ENCODE measurements around the gene ZBTB8B.
A peak's percentile ranks its signal among the peaks of the same experiment; 100 is the strongest.
"Not testable (repeated sequence)": the region's sequence is repeated elsewhere in the genome, so short reads cannot be mapped to it uniquely, and the experiment has no call there.

Gene ZBTB8B

DNA sequence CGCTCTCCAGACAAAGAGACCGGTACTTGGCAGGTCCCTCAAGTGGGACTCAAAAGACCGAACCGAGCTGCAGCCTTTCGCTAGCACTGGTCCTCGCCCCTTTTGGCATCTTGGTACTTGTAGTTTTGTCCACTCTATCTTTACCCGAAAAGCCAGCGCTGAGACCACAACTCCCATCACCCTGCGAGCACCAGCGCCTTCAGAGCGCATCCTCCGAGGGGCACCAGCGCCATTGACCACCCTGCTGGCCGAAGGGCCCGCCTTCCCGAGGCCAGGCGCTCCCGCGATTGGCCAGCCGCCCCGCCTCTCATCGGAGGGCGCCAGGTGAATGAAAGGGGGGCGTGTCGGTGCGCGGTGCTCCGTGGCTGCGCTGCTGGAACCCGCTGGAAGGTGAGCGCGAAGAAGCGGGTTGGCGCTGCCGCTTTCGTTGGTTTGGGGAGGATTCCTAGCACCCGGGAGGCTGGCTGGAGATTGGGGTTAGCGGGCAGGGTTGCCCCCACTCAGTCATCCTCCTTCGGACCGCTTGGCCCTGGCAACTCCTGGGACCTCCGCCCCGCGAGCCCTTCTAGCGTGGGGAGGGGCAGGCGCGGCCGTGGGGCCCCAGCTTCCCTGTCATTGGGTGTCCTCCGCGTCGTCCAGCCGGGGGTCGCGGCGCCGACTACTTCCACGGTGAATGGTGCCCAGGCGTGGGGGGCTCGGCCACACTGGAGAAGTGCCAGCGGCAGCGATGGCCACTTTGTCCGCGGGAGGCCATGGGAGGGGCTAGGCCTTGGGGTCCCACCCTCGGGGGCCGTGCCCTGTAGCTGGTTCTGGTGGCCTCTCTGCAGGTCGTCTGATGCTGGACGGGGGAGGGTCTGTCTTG lies at the start of gene ZBTB8B:
Gene ZBTB8B (plus strand): TSS at position 357 of the 862 bp plus-strand sequence. CDS start 5,553 bp downstream, outside the sequence.
- FAIRE-seq, result peak; percentile 69

DNA sequence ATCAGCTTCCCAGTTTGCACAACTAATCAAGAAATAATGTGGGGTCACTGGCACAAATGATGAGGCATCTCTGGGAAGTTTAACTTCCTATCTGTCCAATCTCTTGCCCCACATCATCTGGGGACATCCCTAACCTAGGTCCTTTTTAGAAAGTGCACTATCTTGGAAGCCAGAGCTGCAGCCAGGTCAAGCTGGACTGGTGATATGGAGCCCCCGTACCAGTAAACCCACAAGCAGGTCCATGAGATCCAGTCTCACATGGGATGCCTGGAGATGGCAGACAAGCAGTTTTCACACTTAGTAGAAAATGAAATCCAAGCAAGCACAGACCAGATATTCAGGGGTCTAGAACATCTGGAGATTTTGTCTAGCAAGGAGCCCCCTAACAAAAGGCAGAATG lies 43.1 kb upstream of the ZBTB8B start:
- no peak for FAIRE-seq

DNA sequence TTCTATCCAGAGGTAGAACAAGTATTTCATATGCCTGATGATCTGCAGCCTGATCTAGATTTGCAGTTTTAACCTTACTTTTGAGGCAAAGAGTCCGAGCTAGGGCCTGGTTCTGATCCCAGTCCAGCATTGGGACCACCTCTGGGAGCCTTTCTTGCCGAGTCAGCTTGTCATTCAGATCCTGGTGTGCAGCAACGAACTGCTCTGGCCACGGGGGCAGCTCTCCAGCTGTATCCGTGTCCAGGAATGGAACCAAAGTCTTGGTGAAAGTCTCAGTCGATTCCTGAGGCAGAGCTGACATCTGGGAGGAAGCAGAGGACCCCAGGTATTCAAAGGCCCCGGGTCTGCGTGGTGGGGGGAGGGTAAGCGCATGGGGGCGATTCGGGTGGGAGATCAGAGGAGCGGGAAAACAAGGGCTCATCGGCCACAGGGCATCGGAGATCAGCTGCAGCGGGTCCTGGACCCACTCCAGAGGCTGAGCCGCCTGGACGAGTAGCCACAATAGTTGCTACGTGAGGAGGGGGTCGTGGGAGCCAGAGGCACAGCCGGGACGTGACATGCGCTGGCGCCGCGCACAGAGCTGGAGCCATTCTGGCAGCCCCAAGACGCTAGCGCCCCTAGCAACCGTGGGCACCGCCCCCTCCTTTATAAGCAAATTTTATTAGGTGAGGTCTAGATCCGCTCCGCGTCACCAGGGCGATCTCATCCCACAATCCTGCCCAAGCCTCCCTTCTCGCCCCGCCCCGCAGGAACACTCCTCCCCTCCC lies 38.2 kb upstream of the ZBTB8B start:
- no peak for FAIRE-seq

DNA sequence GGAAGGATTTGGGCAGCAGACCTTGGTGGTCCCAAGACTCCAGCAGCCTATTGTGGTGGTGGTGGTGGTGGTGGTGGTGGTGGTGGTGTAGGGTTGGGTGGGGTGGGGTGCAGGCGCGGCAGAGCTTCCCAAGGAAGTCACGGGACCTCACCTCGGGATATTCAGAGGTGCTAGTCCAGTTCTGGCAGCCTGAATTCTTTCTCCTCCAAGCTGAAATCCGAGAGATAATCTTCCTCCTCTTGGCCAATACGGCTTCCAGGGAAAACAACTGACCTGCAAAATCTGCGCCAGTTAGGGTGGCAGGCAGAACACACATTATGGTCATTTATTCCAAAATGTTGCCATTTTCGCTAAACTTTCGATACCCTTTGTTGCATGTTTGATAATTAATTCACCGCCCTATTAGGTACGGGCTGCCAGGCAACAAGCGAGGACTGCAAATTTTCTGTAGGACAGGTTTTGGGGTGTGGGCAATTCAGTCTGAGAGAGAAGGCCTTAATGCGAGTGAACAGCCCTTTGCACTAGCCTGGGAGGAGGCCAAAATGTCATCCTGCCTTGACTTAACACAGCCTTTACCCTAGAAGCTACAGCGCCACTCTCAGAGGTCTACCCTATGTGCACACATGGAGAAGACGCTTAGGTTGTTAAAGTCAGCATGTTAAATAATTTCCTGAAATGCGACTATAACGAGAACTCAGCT lies 37.5 kb upstream of the ZBTB8B start:
- no peak for FAIRE-seq

DNA sequence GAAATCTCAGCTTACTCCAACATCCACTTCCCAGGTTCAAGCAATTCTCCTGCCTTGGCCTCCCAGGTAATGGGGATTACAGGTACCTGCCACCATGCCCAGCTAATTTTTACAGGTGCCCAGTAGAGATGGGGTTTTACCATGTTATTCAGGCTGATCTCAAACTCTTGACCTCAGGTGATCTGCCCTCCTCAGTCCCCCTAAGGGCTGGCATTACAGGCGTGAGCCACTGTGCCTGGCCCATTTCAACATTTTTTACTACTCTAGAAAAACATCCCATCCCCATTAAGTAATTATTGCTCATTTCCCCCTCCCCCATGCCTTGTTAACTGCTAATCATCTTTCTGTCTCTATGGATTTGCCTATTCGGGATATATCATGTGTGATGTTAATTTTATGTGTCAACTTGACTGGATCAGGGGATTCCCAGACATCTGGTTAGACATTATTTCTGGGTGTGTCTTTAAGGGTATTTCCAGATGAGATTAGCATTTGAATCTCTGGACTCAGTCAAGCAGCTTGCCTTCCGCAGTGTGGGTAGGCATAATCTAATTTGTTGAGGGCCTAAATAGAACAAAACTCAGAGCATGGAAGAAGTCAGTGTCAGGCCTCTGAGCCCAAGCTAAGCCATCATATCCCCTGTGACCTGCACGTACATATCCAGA lies 33.0 kb upstream of the ZBTB8B start:
- FAIRE-seq, result no peak

DNA sequence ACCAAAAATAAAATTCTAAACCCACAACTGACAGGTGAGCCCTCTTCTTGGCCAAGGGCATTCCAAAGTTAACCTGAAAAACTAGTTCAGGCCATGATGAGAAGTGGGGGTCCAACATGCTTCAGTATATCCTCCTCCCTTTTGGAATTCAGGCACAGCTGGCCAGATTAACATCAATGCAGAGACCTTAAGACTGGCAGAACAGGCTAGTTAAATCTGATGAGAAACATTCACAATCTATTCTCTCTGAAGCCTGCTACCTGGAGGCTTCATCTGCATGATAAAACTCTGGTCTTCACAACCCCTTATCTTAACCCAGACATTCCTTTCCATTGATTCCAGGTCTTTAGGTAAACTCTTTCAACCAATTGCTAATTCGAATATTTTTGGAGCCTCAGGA lies 26.7 kb upstream of the ZBTB8B start:
- no peak for FAIRE-seq

DNA sequence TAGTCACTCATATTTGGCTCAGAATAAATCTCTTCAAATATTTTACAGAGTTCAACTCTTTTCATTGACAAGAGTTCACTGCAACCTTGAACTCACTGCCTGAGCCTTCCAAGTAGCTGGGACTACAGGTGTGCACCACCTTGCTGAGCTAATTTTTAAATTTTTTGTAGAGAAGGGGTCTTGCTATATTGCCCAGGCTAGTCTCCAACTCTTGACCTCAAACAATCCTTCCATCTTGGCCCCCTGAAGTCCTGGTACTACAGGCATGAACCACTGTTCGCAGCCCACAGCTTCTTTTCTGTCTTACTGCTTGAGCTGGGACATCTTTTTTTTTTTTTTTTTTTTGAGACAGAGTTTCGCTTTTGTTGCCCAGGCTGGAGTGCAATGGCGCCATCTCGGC lies 26.1 kb upstream of the ZBTB8B start:
- not testable (repeated sequence) for FAIRE-seq

DNA sequence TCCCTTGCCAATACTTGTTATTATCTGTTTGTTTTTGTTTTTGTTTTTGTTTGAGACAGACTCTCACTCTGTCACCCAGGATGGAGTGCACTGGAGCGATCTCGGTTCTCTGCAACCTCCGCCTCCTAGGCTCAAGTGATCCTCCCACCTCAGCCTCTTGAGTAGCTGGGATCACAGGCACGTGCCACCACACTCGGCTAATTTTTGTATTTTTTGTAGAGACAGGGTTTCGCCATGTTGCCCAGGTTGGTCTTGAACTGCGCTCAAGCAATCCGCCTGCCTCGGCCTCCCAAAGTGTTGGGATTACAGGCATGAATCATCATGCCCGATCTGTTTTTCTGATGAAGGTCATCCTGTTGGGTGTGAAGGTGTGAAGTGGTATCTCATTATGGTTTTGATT lies 23.4 kb upstream of the ZBTB8B start:
- not testable (repeated sequence) for FAIRE-seq

DNA sequence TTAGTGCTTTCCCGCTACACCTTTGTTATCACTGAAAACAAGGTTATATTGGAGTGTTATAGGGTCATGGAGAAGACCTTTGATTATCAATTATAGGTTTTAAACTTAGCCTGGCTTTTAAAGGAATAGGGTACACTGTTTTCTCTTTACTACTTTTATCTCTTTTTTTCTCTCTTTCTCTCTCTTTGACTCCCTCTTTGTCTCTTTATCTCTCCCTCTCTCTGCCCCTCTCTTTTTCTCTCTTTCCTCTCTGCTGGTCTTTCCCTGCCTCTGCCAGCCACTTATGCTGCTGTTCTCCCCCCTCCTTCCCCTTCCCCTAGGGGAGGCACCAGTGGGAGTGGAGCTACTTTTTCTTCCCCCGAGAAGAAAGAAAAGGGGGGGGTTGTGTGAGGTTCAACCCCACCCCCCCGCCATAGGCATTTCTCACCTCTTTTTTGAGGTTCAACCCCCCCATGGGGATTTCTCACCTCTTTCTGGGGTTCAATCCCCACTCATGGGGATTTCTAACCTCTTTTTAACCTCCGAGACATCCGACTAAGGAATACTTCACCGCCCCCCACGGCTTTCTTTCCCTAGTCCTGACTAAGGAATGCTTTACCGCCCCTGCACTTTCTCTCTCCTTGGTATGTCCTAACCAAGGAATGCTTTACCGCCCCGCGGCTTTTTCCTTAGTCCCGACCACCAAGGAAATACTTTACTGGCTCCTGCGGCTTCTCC lies 17.2 kb upstream of the ZBTB8B start:
- no peak for FAIRE-seq

DNA sequence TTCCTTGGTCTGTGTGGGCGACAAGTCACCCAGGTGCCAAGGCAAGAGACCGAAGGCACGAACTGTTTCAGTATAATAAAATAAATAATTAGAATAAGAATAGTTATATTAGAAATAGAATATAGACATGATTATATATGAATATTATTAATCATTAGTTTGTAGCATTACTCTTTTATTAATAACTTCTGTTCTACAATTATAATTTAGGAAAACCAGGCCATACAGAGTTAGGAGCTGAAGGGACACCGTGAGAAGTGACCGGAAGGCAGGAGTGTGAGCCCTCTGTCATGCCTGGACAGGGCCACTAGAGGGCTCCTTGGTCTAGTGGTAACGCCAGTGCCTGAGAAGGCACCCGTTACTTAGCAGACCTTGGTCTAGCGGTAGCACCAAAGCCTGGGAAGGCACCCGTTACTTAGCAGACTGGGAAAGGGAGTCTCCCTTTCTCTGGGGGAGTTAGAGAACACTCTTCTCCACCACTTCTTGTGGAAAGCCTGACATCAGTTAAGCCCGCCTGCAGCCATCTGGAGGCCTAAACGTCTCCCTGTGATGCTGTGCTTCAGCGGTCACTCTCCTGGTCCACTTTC lies 16.6 kb upstream of the ZBTB8B start:
- FAIRE-seq, result peak; percentile 89

DNA sequence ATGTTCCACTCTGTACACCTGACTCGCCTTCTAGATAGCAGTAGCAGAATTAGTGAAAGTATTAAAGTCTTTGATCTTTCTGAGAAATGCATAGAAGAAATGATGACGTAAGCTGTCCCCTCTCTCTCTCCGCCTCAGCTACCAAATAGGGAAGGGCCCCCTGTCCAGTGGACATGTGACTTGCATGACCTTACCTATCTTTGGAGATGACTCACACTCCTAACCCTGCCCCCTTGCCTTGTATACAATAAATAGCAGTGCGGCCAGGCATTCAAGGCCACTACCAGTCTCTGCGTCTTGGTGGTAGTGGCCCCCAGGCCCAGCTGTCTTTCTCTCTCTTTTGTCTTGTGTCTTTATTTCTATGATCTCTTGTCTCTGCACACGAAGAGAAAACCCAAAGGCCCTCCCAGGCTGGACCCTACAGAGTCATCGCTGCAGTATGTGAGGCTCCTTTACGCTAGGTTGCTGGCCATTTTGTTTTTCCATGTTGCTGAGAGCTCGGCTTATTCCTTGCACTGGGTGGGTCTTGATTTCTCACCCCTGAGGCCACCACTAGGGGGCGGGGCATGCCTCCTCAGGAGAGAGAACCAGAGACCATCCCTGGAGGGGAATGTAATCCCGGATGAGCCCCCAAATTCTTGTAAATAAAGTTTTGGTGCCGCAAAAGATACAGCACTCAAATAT lies 16.0 kb upstream of the ZBTB8B start:
- FAIRE-seq, result no peak

DNA sequence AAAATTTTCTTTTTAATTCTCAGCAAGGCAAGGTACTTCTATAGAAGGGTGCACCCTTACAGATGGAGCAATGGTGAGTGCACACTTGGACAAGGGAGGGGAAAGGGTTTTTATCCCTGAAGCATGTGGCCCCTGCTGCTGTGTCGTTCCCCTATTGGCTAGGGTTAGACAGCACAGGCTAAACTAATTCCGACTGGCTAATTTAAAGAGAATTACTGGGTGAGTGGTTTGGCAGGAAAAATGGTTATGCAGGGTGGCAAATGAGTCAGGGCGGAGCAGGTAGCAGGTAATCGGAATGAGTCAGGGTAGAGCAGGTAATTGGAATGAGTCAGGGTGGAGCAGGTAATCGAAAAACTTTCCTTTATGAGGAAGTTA lies 15.4 kb upstream of the ZBTB8B start:
- not testable (repeated sequence) for FAIRE-seq

DNA sequence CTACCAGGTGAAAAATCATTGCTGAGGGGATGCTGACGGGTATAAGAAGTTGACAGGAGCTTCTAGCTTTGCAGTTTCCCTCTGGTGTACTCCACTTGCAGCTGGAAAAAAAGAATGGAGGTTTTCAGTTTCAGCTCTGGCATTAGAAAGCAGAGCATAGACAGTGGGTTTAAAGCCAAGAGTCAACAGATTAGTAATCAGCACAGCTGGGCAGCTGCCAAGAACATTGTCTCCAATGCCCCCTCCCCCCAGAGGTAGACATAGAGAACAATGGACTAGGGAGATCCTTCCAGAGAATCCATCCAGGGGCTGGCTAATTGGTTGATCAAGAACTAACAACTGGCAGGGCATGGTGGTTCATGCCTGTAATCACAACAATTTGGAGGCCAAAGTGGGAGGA lies 10.1 kb upstream of the ZBTB8B start:
- no peak for FAIRE-seq

DNA sequence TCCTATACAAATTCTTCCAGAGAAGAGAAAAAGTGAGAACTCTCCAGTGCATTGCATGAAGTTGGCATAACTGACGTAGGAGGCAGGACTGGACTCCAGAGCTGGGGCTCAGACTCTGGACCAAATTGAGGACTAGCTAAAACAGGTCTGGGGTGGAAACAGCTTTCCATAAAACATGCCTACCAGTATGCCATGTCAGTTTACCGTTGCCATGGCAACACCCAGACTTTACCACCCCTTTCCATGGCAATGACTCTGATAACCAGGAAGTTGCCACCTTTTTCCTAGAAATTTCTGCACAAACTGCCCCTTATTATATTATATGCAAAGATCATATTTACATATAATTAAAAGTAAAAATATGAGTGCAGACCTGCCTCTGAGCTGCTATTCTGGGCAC lies 8.9 kb upstream of the ZBTB8B start:
- FAIRE-seq, result no peak

DNA sequence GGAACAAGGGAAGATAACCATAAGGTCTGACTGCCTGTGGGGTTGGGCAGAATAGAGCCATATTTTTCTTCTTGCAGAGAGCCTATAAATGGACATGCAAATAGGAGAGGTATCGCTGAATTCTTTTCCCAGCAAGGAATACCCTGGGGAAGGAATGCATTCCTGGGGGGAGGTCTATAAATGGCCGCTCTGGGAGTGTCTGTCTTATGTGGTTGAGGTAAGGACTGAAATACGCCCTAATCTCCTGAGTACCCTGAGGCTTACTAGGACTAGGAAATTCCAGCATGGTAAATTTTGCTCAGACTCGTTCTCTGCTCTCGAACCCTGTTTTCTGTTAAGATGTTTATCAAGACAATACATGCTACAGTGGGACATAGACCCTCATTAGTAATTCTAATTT lies 6.1 kb upstream of the ZBTB8B start:
- not testable (repeated sequence) for FAIRE-seq

DNA sequence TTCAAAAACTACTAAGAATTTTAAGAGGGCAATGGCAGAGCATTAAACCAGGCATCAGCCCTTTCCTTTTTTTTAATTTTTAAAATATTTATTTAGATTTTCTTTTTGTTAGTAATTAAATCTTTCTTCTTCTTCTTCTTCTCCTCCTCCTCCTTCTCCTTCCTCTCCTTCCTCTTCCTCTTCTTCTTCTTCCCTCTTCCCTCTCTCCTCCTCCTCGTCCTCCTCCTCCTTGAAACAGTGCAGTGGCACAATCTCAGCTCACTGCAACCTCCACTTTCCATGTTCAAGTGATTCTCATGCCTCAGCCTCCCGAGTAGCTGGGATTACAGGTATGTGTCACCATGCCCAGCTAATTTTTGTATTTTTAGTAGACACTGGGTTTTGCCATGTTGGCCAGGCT lies 1.9 kb upstream of the ZBTB8B start:
- FAIRE-seq, result not testable (repeated sequence)

DNA sequence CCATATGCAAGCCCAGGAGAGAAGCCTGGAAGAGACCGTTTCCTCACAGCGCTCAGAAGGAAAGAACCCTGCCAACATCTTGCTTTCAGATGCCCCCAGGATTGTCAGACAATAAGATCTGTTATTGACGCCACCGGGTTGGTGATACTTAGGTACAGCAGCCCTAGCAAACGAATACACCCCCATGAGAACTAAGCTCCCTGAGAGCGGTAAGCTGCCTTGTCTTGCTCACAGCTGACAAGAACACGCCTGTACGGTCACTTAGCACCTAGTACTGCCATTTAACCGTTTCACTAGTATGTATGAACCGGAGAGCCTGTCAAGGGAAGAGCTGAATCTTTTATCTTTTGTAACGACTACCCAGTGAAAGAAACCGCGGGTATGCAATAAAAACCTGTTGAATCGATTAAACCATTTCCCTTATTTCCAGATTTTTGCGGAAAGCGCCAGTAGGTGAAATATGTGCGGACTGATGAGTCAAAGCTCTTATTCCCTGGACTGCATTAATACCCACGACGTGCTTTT lies 619 bp upstream of the ZBTB8B start:
- no peak for FAIRE-seq

DNA sequence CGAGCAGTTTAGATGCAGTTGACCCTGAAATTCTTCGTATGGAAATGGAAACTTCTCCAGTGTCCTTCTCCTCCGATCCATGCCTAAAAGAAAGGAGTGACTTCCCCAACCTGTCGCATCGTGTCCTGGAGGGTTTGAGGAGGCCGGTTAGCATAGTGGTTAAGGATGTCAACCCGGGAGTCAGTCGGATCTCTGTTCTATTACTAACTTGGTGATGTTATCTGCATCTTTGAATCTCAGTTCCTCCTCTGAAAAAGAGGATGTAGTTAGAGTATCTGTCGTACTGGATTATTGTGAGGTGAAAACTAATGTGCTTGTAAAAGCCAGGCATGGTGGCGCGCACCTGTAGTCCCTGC lies 684 bp downstream of the ZBTB8B start:
- FAIRE-seq, result no peak

DNA sequence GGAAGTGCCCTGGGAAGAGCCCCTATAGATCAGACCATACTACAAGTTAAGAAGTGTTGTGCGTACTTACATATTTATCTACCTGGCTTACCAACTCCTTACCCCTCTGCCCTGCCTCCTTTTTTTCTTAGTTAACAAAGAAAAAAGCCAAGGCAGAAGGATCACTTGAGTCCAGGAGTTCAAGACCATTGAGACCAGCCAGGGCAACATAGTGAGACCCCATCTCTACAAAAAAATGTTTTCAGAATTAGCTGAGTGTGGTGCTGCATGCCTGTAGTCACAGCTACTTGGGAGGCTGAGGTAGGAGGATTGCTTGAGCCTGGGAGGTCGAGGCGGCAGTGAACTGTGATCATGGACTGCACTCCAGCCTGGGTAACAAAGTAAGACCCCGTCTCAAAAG lies 1.9 kb downstream of the ZBTB8B start:
- FAIRE-seq, result no peak

DNA sequence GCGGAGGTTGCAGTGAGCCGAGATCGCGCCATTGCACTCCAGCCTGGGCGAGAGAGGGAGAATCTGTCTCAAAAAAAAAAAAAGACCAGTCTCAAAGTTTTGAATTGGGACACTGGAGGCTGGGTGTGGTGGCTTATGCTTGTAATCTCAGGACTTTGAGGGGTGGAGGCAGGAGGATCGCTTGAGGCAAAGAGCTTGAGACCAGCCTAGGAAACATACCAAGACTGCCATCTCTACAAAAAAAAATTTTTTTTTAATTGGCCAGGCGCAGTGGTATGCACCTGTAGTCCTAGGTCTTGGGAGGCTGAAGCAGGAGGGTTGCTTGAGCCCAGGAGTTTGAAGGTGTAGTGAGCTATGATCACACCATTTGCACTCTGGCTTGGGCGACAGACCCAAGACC lies 3.9 kb downstream of the ZBTB8B start:
- no peak for FAIRE-seq

DNA sequence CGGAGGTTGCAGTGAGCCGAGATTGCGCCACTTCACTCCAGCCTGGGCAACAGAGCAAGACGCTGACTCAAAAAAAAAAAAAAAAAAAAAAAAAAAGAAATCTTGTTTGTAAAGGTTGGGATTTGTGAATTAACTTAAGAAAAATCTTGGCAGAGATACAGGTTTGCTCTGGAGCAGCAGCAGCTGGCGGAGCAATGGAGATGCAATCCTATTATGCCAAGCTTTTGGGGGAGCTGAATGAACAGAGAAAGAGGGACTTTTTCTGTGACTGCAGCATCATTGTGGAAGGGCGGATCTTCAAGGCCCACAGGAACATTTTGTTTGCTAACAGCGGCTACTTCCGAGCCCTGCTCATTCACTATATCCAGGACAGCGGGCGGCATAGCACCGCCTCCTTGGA lies 5.6 kb downstream of the ZBTB8B start:
- FAIRE-seq, result no peak

Data from endometrium (tissue), 2 donors.